Liver (tissue), 9 donors: ENCODE measurements around the gene DZIP3. TPM values are rescaled to one million over a fixed set of nuclear protein-coding genes. Genes with fewer than 3 reads are reported as not detected.

Experiments
- DNase-seq: peaks from one replicate; pipeline ENCODE4 v3.0.0-alpha.2; 2017; ENCODE audit warnings: low spot score
- H3K27ac ChIP-seq, 2 donors: one replicate each; pipeline ENCODE4 v1.7.0; 2013; ENCODE audit warnings: inconsistent platforms in 2 of 2, low read length in 2 of 2, control low read depth in 1 of 2, low read depth in 1 of 2, mild to moderate bottlenecking in 1 of 2
- H3K27me3 ChIP-seq, 4 donors: one replicate each; pipeline versions ENCODE4 v1.6.1 to v1.7.0; 2013; ENCODE audit warnings: low read length in 3 of 4, inconsistent platforms in 1 of 4, mild to moderate bottlenecking in 1 of 4, moderate library complexity in 1 of 4; ENCODE audit not compliant: control insufficient read depth in 4 of 4, insufficient read depth in 4 of 4
- H3K36me3 ChIP-seq, 4 donors: one replicate each; pipeline versions ENCODE4 v1.6.1 to v1.7.0; 2013; ENCODE audit warnings: low read length in 3 of 4, mild to moderate bottlenecking in 3 of 4, low read depth in 1 of 4, moderate library complexity in 1 of 4; ENCODE audit not compliant: control insufficient read depth in 4 of 4, insufficient read depth in 3 of 4
- H3K4me1 ChIP-seq, 4 donors: one replicate each; pipeline versions ENCODE4 v1.6.1 to v1.7.0; 2013; ENCODE audit warnings: low read length in 3 of 4, mild to moderate bottlenecking in 3 of 4, moderate library complexity in 1 of 4; ENCODE audit not compliant: control insufficient read depth in 4 of 4, insufficient read depth in 4 of 4
- H3K4me3 ChIP-seq, 3 donors: one replicate each; pipeline versions ENCODE4 v1.6.1 to v1.7.0; 2013; ENCODE audit warnings: low read length in 3 of 3, control low read depth in 1 of 3, low read depth in 1 of 3, mild to moderate bottlenecking in 1 of 3
- H3K9ac ChIP-seq, 2 donors: one replicate each; pipeline ENCODE4 v1.7.0; 2013; ENCODE audit warnings: low read length in 2 of 2, mild to moderate bottlenecking in 2 of 2, moderate library complexity in 2 of 2, control low read depth in 1 of 2, low read depth in 1 of 2
- H3K9me3 ChIP-seq, 4 donors: one replicate each; pipeline versions ENCODE4 v1.6.1 to v1.7.0; 2013; ENCODE audit warnings: low read length in 3 of 4; ENCODE audit not compliant: control insufficient read depth in 4 of 4
- FOXA1 ChIP-seq: IDR thresholded peaks from 2 replicates; pipeline ENCODE4 v1.6.1; 2016; ENCODE audit warnings: antibody characterized with exemption
- FOXA2 ChIP-seq: IDR thresholded peaks from 2 replicates; pipeline ENCODE4 v1.6.1; 2016; ENCODE audit warnings: antibody characterized with exemption
- GABPA ChIP-seq, 2 donors: IDR thresholded peaks in 1 of 2; conservative IDR thresholded peaks in 1 of 2; 2 replicates each; pipeline ENCODE4 v1.6.1; 2016; ENCODE audit warnings: antibody characterized with exemption in 2 of 2, mild to moderate bottlenecking in 1 of 2, moderate library complexity in 1 of 2
- HNF4A ChIP-seq, 2 donors: conservative IDR thresholded peaks; 2 replicates each; pipeline ENCODE4 v1.6.1; 2016; ENCODE audit warnings: antibody characterized with exemption in 2 of 2, mild to moderate bottlenecking in 2 of 2
- HNF4G ChIP-seq: IDR thresholded peaks from 2 replicates; pipeline ENCODE4 v1.6.1; 2016; ENCODE audit warnings: antibody characterized with exemption
- JUND ChIP-seq, 2 donors: IDR thresholded peaks; 2 replicates each; pipeline ENCODE4 v1.6.1; 2016; ENCODE audit warnings: antibody characterized with exemption in 2 of 2
- NR2F2 ChIP-seq: IDR thresholded peaks from 2 replicates; pipeline ENCODE4 v1.6.1; 2016; ENCODE audit warnings: antibody characterized with exemption
- RAD21 ChIP-seq, 2 donors: IDR thresholded peaks; 2 replicates each; pipeline ENCODE4 v1.6.1; 2016; ENCODE audit warnings: antibody characterized with exemption in 2 of 2, mild to moderate bottlenecking in 2 of 2
- RXRA ChIP-seq, 2 donors: IDR thresholded peaks; 2 replicates each; pipeline ENCODE4 v1.6.1; 2017 to 2018; ENCODE audit warnings: antibody characterized with exemption in 2 of 2, mild to moderate bottlenecking in 1 of 2
- SP1 ChIP-seq: IDR thresholded peaks from 2 replicates; pipeline ENCODE4 v1.6.1; 2018; ENCODE audit warnings: antibody characterized with exemption, mild to moderate bottlenecking
- TAF1 ChIP-seq: conservative IDR thresholded peaks from 2 replicates; pipeline ENCODE4 v1.6.1; 2016; ENCODE audit warnings: antibody characterized with exemption, mild to moderate bottlenecking
- YY1 ChIP-seq: IDR thresholded peaks from 2 replicates; pipeline ENCODE4 v1.6.1; 2016; ENCODE audit warnings: antibody characterized with exemption, mild to moderate bottlenecking
- WGBS: extraction: QIAGEN DNeasy Blood & Tissue Kit; methylation state at CpG from one replicate; pipeline ENCODE4 v1.1.7; 2013; 5-methylcytosine and 5-hydroxymethylcytosine counted together
- polyA plus RNA-seq, 2 donors: library from polyadenylated mRNA; stranded (reverse) in 1 of 2; unstranded in 1 of 2; fragments of 200-250 nt in 1 of 2; fragments of >200 nt in 1 of 2; fragmentation: Nextera tagmentation in 1 of 2; extraction: Ambion mirVana in 1 of 2; gene quantifications; one replicate each; pipeline versions ENCODE4 v1.2.1 to v1.2.3, GENCODE V29; 2013 to 2015
- total RNA-seq, 2 donors: library from RNA; depleted of rRNA; stranded (reverse); fragments of >200 nt; gene quantifications; one replicate each; pipeline ENCODE4 v1.2.3, GENCODE V29; 2014
- TF ChIP-seq, protein P1 (sequence below): IDR thresholded peaks from 2 replicates; pipeline ENCODE4 v1.6.1; 2016; ENCODE audit warnings: antibody characterized with exemption
- TF ChIP-seq, protein P2 (sequence below): fragments of 150-350 bp; IDR thresholded peaks from 2 replicates; pipeline ENCODE4 v1.5.1; 2017; ENCODE audit warnings: improper control_type of control experiment, low read depth, low read length; ENCODE audit not compliant: missing input control
- TF ChIP-seq, protein P3 (sequence below): IDR thresholded peaks from 2 replicates; pipeline ENCODE4 v1.6.1; 2016; ENCODE audit warnings: antibody characterized with exemption, mild to moderate bottlenecking
- TF ChIP-seq, protein P4 (sequence below): IDR thresholded peaks from 2 replicates; pipeline ENCODE4 v1.6.1; 2016; ENCODE audit warnings: antibody characterized with exemption
- donor health status: healthy.
- donor health status: healthy.
- donor health status: healthy.
- donor health status: healthy.
- donor health status: healthy.

Gene DZIP3
- total and polyA plus RNA-seq, 4 donors: 1.0 to 13.9 (median 2.7) TPM

DNA sequence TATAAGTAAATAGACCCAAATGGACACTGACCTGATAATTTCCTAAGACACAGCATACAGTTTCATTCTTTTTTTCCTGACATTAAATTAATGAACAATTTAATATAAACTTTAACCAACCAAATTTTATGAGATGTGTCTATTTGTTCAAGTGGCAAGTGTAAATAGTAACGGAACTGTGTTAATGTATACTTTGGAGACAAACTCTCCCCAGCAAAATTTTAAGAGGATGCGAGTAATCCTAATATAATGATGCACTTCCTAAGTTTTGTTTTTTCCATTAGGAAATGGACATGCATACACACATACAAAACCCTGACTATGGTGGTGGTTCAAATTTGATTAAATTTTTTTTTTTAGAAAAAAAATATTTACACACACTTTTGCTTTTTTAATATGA is 40.6 kb upstream of the DZIP3 start:
- WGBS: 95% methylated on average over 2 of the region's 2 CpGs
- H3K27ac ChIP-seq: no peak overlapping the region
- no peaks in the 10 kb centered on the region for H3K36me3 ChIP-seq
- H3K9me3 ChIP-seq: no peaks in the 10 kb centered on the region
- no peak for DNase-seq
- H3K9ac ChIP-seq: no peak overlapping the region
- H3K4me1 ChIP-seq: peaks cover 0 to 5% (median 2%) of the 10 kb centered on the region in 4 donors
- no peak overlapping the region for H3K4me3 ChIP-seq
- no peaks in the 10 kb centered on the region for H3K27me3 ChIP-seq
- TF ChIP-seq HNF4A (conservative IDR thresholded peaks at IDR 0.05): no peak
- no peak for TF ChIP-seq RXRA (IDR thresholded peaks at IDR 0.05)
- no peak for TF ChIP-seq JUND (IDR thresholded peaks at IDR 0.05)
- TF ChIP-seq GABPA (IDR thresholded peaks at IDR 0.05 in 1 of 2, conservative IDR thresholded peaks at IDR 0.05 in 1 of 2): no peak
- no peak for TF ChIP-seq RAD21 (IDR thresholded peaks at IDR 0.05)
- TF ChIP-seq TAF1: no peak
- no peak for TF ChIP-seq HNF4G
- TF ChIP-seq NR2F2: no peak
- no peak for TF ChIP-seq FOXA2
- TF ChIP-seq, protein P1, sequence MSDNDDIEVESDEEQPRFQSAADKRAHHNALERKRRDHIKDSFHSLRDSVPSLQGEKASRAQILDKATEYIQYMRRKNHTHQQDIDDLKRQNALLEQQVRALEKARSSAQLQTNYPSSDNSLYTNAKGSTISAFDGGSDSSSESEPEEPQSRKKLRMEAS: no peak

DNA sequence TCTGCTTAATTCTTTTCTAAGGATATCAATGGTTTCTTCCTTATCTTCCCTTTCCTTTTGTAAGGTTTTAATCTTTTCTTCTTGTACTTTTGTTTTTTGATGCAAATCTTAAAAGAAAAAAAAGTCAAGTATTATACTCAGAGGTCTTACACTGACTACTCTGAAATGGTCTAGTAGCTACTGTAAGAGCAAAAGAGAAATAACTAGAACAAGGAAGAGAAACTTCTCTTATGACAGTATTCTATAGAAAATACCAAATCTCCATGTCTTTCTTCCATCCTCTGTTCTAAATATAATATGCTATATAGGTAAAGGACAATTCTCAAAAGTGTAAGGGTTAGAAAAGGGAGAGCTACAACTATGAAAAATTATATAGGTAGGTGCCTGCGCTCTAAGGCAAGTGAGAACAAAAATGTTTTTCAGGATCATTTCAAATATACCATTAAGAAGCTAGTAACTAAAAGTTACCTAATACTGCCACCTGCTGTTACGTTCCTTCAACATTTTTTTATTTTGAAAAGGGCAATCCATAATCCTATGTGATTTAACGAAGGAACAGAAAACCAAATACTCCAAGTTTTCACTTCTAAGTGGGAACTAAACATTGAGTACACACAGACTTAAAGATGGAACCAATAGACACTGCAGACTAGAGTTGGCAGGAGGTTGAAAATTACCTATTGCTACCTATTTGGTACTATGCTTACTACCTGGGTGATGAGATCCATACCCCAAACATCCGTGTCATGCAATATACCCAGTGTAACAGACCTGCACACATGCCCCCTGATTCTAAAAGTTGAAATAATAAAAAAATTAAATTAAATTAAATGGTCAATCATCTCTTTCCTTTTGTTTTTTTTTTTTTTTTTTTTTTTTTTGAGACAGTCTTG is 37.0 kb upstream of the DZIP3 start:
- DNase-seq: no peak
- Histone ChIP-seq H3K4me1 (peaks cover 0 to 5% (median 0%) of the 10 kb centered on the region in 4 donors), H3K4me3 (no peak overlapping the region), H3K9ac (no peak overlapping the region), H3K27me3 (no peaks in the 10 kb centered on the region), H3K9me3 (no peaks in the 10 kb centered on the region), H3K27ac (no peak overlapping the region), H3K36me3 (no peaks in the 10 kb centered on the region)
- WGBS: 48% methylated on average over 4 of the region's 4 CpGs
- TF ChIP-seq JUND (IDR thresholded peaks at IDR 0.05) (no peak), NR2F2 (no peak), SP1 (no peak), RAD21 (IDR thresholded peaks at IDR 0.05) (peak; percentile 75 to 77)
- TF ChIP-seq, protein P1: no peak
- TF ChIP-seq, protein P2, sequence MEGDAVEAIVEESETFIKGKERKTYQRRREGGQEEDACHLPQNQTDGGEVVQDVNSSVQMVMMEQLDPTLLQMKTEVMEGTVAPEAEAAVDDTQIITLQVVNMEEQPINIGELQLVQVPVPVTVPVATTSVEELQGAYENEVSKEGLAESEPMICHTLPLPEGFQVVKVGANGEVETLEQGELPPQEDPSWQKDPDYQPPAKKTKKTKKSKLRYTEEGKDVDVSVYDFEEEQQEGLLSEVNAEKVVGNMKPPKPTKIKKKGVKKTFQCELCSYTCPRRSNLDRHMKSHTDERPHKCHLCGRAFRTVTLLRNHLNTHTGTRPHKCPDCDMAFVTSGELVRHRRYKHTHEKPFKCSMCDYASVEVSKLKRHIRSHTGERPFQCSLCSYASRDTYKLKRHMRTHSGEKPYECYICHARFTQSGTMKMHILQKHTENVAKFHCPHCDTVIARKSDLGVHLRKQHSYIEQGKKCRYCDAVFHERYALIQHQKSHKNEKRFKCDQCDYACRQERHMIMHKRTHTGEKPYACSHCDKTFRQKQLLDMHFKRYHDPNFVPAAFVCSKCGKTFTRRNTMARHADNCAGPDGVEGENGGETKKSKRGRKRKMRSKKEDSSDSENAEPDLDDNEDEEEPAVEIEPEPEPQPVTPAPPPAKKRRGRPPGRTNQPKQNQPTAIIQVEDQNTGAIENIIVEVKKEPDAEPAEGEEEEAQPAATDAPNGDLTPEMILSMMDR: peak; percentile 49

DNA sequence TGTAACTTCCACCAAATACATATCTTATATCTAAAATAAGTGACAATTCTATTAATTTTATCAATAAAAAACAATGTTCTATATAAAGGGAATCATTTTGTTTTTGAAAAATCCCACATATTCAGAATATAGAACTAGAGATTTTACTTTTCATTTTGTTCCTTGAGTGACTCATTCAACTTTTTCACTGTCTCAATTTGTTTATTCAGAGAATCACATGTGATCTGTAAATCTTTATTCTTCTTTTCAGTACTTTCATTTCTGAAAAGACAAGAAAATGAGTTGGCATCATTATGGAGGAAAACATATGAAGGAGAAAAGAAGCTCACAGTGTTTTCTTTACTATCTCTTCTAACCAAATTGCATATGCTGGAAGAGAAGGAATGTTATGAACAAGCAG is 35.3 kb upstream of the DZIP3 start:
- H3K36me3 ChIP-seq: no peaks in the 10 kb centered on the region
- H3K4me3 ChIP-seq: no peak overlapping the region
- TF ChIP-seq, protein P1: no peak
- TF ChIP-seq JUND (IDR thresholded peaks at IDR 0.05): no peak
- TF ChIP-seq HNF4A (conservative IDR thresholded peaks at IDR 0.05): no peak
- TF ChIP-seq TAF1: no peak
- TF ChIP-seq FOXA2: no peak
- no peak for TF ChIP-seq YY1
- TF ChIP-seq FOXA1: no peak
- TF ChIP-seq, protein P2: no peak
- TF ChIP-seq RXRA (IDR thresholded peaks at IDR 0.05): no peak
- TF ChIP-seq, protein P3, sequence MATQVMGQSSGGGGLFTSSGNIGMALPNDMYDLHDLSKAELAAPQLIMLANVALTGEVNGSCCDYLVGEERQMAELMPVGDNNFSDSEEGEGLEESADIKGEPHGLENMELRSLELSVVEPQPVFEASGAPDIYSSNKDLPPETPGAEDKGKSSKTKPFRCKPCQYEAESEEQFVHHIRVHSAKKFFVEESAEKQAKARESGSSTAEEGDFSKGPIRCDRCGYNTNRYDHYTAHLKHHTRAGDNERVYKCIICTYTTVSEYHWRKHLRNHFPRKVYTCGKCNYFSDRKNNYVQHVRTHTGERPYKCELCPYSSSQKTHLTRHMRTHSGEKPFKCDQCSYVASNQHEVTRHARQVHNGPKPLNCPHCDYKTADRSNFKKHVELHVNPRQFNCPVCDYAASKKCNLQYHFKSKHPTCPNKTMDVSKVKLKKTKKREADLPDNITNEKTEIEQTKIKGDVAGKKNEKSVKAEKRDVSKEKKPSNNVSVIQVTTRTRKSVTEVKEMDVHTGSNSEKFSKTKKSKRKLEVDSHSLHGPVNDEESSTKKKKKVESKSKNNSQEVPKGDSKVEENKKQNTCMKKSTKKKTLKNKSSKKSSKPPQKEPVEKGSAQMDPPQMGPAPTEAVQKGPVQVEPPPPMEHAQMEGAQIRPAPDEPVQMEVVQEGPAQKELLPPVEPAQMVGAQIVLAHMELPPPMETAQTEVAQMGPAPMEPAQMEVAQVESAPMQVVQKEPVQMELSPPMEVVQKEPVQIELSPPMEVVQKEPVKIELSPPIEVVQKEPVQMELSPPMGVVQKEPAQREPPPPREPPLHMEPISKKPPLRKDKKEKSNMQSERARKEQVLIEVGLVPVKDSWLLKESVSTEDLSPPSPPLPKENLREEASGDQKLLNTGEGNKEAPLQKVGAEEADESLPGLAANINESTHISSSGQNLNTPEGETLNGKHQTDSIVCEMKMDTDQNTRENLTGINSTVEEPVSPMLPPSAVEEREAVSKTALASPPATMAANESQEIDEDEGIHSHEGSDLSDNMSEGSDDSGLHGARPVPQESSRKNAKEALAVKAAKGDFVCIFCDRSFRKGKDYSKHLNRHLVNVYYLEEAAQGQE: no peak
- TF ChIP-seq, protein P4, sequence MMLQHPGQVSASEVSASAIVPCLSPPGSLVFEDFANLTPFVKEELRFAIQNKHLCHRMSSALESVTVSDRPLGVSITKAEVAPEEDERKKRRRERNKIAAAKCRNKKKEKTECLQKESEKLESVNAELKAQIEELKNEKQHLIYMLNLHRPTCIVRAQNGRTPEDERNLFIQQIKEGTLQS: no peak
- no peak overlapping the region for H3K9ac ChIP-seq
- no peaks in the 10 kb centered on the region for H3K27me3 ChIP-seq
- H3K27ac ChIP-seq: no peak overlapping the region
- DNase-seq: no peak
- H3K4me1 ChIP-seq: peaks cover 0 to 5% (median 0%) of the 10 kb centered on the region in 4 donors
- H3K9me3 ChIP-seq: no peaks in the 10 kb centered on the region
